Pons (tissue), 1 donor: Measurements from ENCODE around the gene SNAPC1.
A peak's percentile ranks its signal among the peaks of the same experiment; 100 is the strongest.

Experiments used
- DNase-seq: peaks from one replicate; pipeline ENCODE4 v3.0.0-alpha.2; 2016; ENCODE audit warnings: low spot score

Gene SNAPC1

DNA sequence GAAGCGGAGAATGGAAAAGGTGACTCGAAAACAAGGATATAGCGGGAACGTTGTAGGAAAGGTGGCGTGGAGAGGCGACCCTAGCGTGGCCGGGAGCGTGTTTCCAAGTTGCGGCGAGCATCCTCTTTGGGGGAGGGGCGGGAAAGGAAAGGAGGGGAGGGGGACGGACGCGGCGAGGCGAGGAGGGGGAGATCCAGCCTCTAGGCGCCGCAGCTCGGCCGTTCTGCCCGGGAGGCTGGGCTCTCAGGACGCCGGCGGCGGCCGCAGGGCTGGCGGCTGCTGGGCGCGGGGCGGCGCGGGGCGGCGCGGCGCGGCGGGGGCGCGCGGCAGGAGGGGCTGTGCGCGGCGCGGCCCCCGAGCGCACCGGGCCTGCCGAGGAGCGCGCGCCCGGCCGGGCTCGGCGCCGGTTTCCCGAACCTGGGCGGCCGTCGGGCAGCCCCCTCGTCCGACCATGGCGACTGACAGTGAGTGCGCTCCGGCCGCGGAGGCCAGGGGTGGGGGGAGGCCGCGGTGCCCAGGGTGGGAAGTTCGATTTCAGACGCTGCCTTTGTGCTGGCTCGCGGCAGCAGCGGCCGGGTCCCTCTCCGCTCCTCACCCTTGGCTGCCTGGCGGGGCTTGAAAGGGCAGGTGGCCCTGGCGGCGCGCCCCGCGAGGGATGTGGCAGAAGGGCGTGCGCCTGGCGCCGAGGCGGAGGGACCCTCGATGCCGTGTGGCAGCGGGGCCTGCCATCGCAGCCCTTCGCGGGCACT lies 50.3 kb downstream of the SNAPC1 start, which contains the start of gene SYT16:
Gene SYT16 (plus strand): TSS at position 357 of the 749 bp plus-strand sequence.
- no peak for DNase-seq

DNA sequence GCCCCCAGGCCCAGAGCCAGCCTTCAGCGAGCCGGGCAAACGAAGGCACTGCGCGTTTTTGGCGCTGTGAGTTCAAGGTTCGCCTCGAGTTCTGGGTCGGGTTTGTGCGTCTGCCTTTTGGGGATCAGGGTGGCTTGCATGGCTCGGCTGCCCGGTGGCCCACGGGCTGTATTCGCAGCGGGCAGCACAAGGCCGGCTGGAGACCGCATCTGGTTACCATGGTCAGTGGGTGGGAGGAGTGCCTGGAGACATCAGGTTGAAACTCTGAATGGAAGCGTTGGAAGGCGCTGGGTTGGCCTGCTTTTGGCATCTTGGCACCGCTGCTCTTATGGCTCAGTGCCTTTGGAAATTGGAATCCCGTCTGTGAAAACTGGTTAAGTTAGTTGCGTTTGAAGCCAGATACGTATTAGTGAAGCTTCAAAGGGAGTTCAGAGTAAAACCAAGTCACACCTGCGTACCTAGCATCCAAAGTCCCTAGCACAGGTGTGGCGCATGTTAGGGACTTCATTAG lies 50.9 kb downstream of the SNAPC1 start:
- no peak for DNase-seq

DNA sequence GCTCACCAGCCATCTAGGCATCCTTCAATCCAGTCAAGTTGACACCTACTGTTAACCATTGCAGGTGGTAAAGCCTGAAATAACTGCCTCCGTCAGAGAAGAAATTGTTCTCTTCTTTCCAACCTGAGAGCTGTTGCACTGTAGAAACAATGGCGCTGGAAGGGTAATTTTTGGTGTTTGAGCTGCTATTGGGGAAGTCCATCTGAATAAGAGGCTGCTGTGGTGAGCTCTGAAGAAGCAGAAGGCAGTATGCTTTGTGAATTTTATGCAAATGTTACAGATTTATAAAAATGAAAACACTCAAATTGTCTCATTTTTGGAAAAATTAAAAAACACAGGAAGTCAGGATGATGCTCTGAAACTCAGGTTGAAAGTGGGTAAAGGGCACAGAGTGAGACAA lies 60.2 kb downstream of the SNAPC1 start:
- DNase-seq = no peak

DNA sequence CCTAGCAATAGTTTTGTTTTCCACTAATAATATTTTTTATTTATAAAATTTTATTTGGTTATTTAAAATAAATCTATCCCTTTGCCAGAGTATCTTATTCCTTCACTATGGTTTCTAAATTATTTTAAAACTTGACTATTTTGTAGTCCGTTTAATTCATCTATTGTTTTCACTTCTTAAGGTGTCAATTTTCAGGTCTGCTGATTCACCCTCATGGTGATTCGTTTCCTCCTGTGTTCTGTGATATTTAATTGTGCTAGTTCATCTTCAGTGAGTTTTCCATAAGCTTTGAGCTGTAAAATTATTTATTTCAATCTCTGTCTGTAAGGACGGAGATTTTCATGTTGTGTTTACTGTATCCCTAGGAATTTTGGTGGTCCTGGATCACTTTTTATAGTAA lies 70.6 kb downstream of the SNAPC1 start:
- no peak for DNase-seq

DNA sequence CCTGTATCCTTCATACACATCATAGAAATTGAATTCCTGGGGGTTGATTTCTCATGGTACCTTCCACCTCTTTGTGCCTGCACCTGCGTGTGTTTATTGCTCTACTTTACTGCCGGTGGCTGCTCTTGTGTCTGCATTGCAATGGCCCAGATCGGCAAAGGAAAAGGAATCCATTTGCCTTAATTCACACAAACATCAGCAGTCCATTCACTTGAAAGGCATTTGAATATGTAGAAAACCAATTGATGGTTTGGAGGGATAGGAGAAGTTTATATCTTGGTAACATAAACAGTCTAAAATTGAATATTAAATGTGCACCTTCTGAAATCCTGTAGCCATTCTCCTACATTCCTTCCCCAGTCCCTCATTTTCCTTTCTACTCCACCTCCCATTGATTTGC lies 74.0 kb downstream of the SNAPC1 start:
- no peak for DNase-seq

DNA sequence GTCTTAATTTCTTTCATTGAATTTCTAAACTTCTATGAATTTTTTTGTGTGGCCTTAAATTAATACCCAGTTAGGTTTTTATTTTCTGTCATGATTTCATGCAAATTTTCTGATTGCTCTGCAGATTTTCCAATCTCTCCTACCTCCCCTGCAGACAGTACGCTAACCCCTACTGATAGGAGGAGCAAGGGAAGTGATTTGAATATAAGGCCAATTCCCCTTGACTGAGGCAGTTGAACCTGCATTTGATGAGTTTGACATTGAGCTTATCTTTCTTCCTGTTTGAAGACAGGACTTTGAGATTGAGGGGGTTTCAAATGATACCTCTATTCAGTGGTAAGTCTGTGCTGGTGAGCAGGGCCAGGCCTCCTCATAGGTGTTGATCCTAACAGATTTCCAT lies 74.6 kb downstream of the SNAPC1 start:
- DNase-seq = no peak

DNA sequence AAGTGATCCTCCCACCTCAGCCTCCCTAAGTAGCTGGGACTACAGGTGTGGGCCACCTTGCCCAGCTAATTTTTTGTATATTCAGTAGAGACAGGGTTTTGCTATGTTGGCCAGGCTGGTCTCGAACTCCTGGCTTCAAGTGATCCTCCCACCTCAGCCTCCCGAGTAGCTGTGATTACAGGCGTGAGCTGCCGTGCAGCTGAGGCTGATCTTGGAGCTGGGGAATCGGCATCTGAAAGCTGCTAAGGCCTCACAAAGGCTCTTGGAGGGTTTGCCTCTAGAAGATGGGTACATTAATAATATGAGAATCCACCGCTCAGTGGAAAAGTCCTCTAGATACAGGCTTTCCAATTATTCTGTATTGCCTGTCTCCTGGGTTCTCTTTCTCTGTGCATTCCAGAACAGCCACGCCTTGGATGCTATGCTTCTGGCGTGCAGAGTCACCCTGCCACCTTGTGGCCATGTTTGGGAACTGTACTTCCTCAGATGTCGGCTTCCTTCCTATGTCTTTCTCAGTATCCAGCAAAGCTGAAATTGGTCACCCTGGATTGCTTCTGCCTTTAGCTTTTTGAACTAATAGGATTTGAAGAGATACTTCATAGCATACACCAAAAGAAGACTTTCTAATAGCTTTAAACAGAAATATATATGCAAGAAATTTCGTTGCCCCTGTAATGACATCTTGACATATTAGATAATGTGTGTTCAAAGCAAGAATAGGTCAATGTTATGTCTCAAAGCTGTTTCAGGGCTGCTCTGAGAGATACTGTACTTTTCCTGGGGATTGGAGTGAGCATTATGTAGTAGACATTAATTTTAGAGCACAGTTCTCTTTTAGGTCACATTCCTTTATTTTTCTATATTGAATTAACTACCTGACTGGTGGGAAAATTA lies 75.4 kb downstream of the SNAPC1 start:
- peak; percentile 85 for DNase-seq

DNA sequence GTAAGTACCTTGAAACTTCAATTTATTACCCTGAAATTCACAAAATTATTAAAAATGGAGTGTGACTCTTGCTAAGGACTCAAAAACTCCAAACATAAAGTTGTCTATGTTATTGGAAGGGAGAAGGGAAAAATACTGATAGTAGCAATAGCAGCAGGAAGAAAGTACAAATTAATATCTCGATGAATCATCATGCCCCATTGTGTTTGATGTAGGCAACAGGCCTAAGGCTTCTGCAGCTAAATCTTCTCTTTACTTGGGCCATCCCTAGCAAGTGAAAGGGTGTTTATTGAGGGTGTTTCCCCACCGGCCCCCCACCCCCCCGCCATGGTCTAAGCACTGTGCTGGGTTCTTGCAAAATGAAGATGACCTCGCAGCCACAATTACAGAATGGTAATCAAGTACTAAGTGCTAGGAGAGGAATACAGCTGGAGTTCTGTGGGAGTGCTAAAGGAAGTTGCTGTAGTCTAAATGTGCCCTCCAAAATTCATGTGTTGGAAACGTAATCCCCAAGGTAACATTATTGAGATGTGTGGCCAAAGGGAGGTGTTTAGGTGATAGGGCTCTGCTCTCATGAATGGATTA lies 76.5 kb downstream of the SNAPC1 start:
- DNase-seq = no peak

DNA sequence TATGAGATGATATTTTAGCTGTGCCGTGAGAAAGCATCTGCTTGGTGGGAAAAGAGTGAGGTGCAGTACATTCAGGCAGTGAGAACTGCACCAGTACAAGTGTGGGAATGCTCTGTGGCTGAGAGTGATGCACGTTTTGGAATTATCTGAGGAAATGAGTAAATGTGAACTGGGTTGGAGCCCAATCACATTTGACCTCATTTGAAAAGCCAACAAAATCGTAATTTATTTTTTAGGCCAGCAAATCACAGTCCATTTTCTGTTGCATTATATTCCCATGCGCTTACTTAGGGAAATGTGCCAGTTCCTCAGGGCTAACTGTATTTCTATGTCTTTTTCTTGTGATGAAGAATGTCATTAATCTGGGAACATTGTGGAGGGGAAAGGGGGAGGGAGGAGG lies 77.3 kb downstream of the SNAPC1 start:
- DNase-seq = no peak

DNA sequence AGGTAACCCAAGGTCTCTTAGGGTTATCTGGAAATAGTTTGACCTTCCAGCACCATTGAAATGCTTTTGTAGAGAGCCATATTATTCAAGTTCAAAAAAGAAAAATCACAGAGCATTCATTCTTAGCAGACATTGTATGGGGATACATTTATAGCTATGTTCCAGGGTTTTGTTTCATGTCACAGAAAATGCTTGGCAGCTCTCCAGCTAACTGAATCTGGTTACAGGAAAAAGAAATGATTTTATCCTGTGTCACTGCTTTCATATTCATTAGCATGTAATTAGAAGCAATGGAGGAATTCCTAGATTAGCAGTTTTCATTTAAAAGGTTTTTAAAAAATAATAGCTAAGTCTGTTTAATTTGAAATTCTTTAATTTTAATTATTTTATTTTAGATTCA lies 78.9 kb downstream of the SNAPC1 start:
- DNase-seq = no peak
